GM18505 (cell line): ENCODE measurements around the gene ZDHHC11.

Experiments
- ATAC-seq: cut with Tn5 transposase; IDR thresholded peaks from one replicate; pipeline ENCODE4 v1.9.1; 2021; ENCODE audit not compliant: unreplicated experiment
- POLR2A ChIP-seq: IDR thresholded peaks from 4 replicates; pipeline ENCODE4 v1.6.1; 2011; ENCODE audit warnings: borderline replicate concordance; ENCODE audit not compliant: insufficient read depth, insufficient read length; ENCODE audit errors: extremely low read depth

ZDHHC11 gene

DNA sequence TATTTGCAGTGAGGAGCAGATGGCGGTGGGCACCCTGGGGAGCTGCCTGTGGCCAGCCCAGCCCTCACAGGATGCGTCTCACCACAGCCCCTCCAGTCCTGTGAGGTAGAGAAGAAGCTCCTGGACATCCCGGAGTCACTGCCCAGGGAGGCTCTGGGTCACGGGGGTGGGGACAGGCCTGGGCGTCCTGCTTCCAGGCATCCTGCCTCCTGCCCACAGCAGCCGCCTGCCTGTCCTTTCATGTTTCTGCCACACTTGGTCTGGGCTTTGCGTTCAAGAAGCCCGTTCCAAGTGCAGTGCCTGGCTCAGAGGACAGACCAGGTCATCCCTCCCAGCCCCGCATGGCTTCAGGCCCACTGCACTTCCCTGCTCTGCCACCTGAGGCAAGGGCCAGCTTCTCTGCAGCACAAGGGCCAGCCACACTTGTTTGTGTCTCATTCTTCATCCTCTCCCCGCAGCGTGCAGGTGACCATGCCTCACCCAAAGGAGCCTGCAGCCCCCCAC lies 104.5 kb downstream of the ZDHHC11 start:
- no peak for TF ChIP-seq POLR2A
- ATAC-seq, result no peak
